Prostate gland (tissue), 2 donors: Measurements from ENCODE around the gene ELOA.
"Not testable (repeated sequence)": the region's sequence is repeated elsewhere in the genome, so short reads cannot be mapped to it uniquely, and the experiment has no call there.

Experiments
- CTCF ChIP-seq, 4 experiments: fragments of 200-600 bp in 2 of 4; fragments of 450-650 bp in 2 of 4; sonication (generic) in 2 of 4; IDR thresholded peaks; 1 replicate in 3 of 4; 2 replicates in 1 of 4; pipeline ENCODE4 v1.5.1; 2016 to 2019; ENCODE audit warnings: antibody characterized with exemption in 4 of 4, mild to moderate bottlenecking in 2 of 4, moderate library complexity in 2 of 4
- POLR2A ChIP-seq: fragments of 450-650 bp; IDR thresholded peaks from one replicate; pipeline ENCODE4 v1.6.1; 2016; ENCODE audit warnings: antibody characterized with exemption, mild to moderate bottlenecking
- POLR2AphosphoS5 ChIP-seq: sonication (generic); formaldehyde crosslinking; IDR thresholded peaks from one replicate; pipeline ENCODE4 v1.6.1; 2017; ENCODE audit warnings: antibody characterized with exemption

DNA sequence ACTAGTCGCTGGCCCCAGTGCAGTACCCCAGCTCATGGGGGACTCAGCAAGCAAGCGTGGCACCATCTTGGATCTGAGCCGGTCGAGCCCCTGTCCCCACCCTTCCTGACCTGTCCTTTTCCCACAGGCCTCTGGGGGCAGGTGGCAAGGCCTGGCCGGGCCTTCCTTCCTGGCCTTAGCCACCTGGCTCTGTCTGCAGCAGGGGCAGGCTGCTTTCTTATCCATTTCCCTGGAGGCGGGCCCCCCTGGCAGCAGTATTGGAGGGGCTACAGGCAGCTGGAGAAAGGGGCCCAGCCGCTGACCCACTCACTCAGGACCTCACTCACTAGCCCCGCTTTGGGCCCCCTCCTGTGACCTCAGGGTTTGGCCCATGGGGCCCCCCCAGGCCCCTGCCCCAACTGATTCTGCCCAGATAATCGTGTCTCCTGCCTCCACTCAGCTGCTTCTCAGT lies 51.5 kb downstream of the ELOA start:
- not testable (repeated sequence) for TF ChIP-seq CTCF (IDR thresholded peaks at IDR 0.05); POLR2A; POLR2AphosphoS5
